Measurements from ENCODE around the gene LRRN4. TPM values are rescaled to one million over a fixed set of nuclear protein-coding genes. Genes with fewer than 3 reads are reported as not detected.
A peak's percentile ranks its signal among the peaks of the same experiment; 100 is the strongest.

Gene LRRN4
- total RNA-seq, 2 experiments from 2014 or later = not detected

GRCh38 chr20:6012179-6012578 is 41.7 kb downstream of the LRRN4 start:
- peaks cover 26% of the 10 kb centered on the region for H3K79me2 ChIP-seq (ENCODE audit: insufficient read depth, low read depth, low read length)
- BruUV-seq (replicated peaks) = no TSS peak
- no peak overlapping the region for H2AFZ ChIP-seq (ENCODE audit: low read length)
- intact Hi-C loops (cut with micrococcal nuclease; ENCODE audit: unreplicated experiment) = no loop called here
- ChIA-PET POLR2A (no interaction called here), CTCF (ENCODE audit: unreplicated experiment) (no interaction called here)
- peaks cover 11% of the 10 kb centered on the region; the same call in 1 of the 2 replicates for H4K20me1 ChIP-seq (ENCODE audit: insufficient read depth, low read length)
- H3K4me2 ChIP-seq (ENCODE audit: low read length) = no peak overlapping the region
- H3K36me3 ChIP-seq (ENCODE audit: insufficient read depth, low read length) = peaks cover 82% of the 10 kb centered on the region
- no peak for TF ChIP-seq CTCF (conservative IDR thresholded peaks at IDR 0.05; ENCODE audit: low read length)
- no peak for TF ChIP-seq EZH2phosphoT487 (IDR thresholded peaks at IDR 0.05; ENCODE audit: borderline replicate concordance, low read depth, low read length)
- no peak overlapping the region for H3K27ac ChIP-seq (ENCODE audit: low read depth, low read length, poor library complexity, severe bottlenecking)
- H3K4me3 ChIP-seq (ENCODE audit: low read depth, low read length, poor library complexity, severe bottlenecking) = no peak overlapping the region
- no peaks in the 10 kb centered on the region for H3K9me3 ChIP-seq (ENCODE audit: low read length)
- no peaks in the 10 kb centered on the region for H3K9me2 ChIP-seq (ENCODE audit: insufficient read depth, low read length)
- H3K4me1 ChIP-seq (ENCODE audit: insufficient read depth, low read length, poor library complexity, severe bottlenecking) = peaks cover 17% of the 10 kb centered on the region
- no peak for DNase-seq (ENCODE audit: low spot score)

GRCh38 chr20:6008254-6008653 is 45.6 kb downstream of the LRRN4 start:
- BruUV-seq (replicated peaks) = no TSS peak
- intact Hi-C loops (cut with micrococcal nuclease; ENCODE audit: unreplicated experiment) = no loop called here
- Histone ChIP-seq H3K4me1 (ENCODE audit: insufficient read depth, low read length, poor library complexity, severe bottlenecking) (peaks cover 31% of the 10 kb centered on the region), H3K4me3 (ENCODE audit: low read depth, low read length, poor library complexity, severe bottlenecking) (peak overlapping the region; percentile 99), H3K9me2 (ENCODE audit: insufficient read depth, low read length) (no peaks in the 10 kb centered on the region), H4K20me1 (ENCODE audit: insufficient read depth, low read length) (peaks cover 13% of the 10 kb centered on the region; the same call in 1 of the 2 replicates), H3K9me3 (ENCODE audit: low read length) (no peaks in the 10 kb centered on the region), H3K79me2 (ENCODE audit: insufficient read depth, low read depth, low read length) (peaks cover 54% of the 10 kb centered on the region), H3K36me3 (ENCODE audit: insufficient read depth, low read length) (peaks cover 45% of the 10 kb centered on the region), H3K27ac (ENCODE audit: low read depth, low read length, poor library complexity, severe bottlenecking) (no peak overlapping the region), H3K4me2 (ENCODE audit: low read length) (peak overlapping the region; percentile 94), H2AFZ (ENCODE audit: low read length) (no peak overlapping the region)
- POLR2A ChIA-PET = interaction anchor here (1.1 kb wide), 1 partner anchor 21 kb away, joined by 4 read pairs; no protein-coding TSS in a partner anchor
- CTCF ChIA-PET (ENCODE audit: unreplicated experiment) = no interaction called here
- TF ChIP-seq CTCF (conservative IDR thresholded peaks at IDR 0.05; ENCODE audit: low read length) (no peak), EZH2phosphoT487 (IDR thresholded peaks at IDR 0.05; ENCODE audit: borderline replicate concordance, low read depth, low read length) (no peak)
- DNase-seq (ENCODE audit: low spot score) = no peak

GRCh38 chr20:6007529-6008103 is 46.2 kb downstream of the LRRN4 start:
- intact Hi-C loops (cut with micrococcal nuclease; ENCODE audit: unreplicated experiment) = no loop called here
- Histone ChIP-seq H3K79me2 (ENCODE audit: insufficient read depth, low read depth, low read length) (peaks cover 54% of the 10 kb centered on the region), H3K9me2 (ENCODE audit: insufficient read depth, low read length) (no peaks in the 10 kb centered on the region), H3K4me2 (ENCODE audit: low read length) (peak overlapping the region; percentile 94), H4K20me1 (ENCODE audit: insufficient read depth, low read length) (peaks cover 13% of the 10 kb centered on the region; the same call in 1 of the 2 replicates), H3K4me3 (ENCODE audit: low read depth, low read length, poor library complexity, severe bottlenecking) (peak overlapping the region; percentile 99), H3K36me3 (ENCODE audit: insufficient read depth, low read length) (peaks cover 40% of the 10 kb centered on the region), H3K9me3 (ENCODE audit: low read length) (no peaks in the 10 kb centered on the region), H3K27ac (ENCODE audit: low read depth, low read length, poor library complexity, severe bottlenecking) (no peak overlapping the region), H3K4me1 (ENCODE audit: insufficient read depth, low read length, poor library complexity, severe bottlenecking) (peaks cover 31% of the 10 kb centered on the region), H2AFZ (ENCODE audit: low read length) (no peak overlapping the region)
- CTCF ChIA-PET (ENCODE audit: unreplicated experiment) = interaction anchor here (0.5 to 0.7 kb wide), 2 partner anchors 541 to 704 kb away, joined by 3 read pairs; no protein-coding TSS in a partner anchor
- no peak for DNase-seq (ENCODE audit: low spot score)
- POLR2A ChIA-PET = interaction anchor here (0.6 to 1.1 kb wide), 4 partner anchors 8 to 457 kb away, joined by 3 to 5 read pairs (median 4); no protein-coding TSS in a partner anchor
- no TSS peak for BruUV-seq (replicated peaks)
- TF ChIP-seq CTCF (conservative IDR thresholded peaks at IDR 0.05; ENCODE audit: low read length) = no peak
- TF ChIP-seq EZH2phosphoT487 (IDR thresholded peaks at IDR 0.05; ENCODE audit: borderline replicate concordance, low read depth, low read length) = no peak
